Keratinocyte (primary cell): Measurements from ENCODE around the gene NBEA. TPM values are rescaled to one million over a fixed set of nuclear protein-coding genes. Genes with fewer than 3 reads are reported as not detected.

Experiments used
- DNase-seq: peaks from one replicate; pipeline ENCODE4 v3.0.0-alpha.2; 2011; ENCODE audit warnings: low read depth, missing footprints, low spot score
- FAIRE-seq: peaks from 2 replicates; lab custom pipeline; 2011; peaks lifted over from hg19 to GRCh38; lab: Jason Lieb, UNC
- H2AFZ ChIP-seq: 2 replicates; pipeline ENCODE4 v1.6.0; 2012; ENCODE audit warnings: low read length, control low read depth, inconsistent platforms; ENCODE audit not compliant: control insufficient read depth
- H3K27ac ChIP-seq: 2 replicates; pipeline ENCODE4 v1.5.1; 2011; ENCODE audit warnings: low read length; ENCODE audit not compliant: control insufficient read depth, insufficient read depth
- H3K27me3 ChIP-seq: 3 replicates; pipeline ENCODE4 v1.6.0; 2011; ENCODE audit warnings: low read length; ENCODE audit not compliant: control insufficient read depth, insufficient read depth; ENCODE audit errors: extremely low read depth
- H3K36me3 ChIP-seq, 2 experiments: 2 replicates in 1 of 2; 3 replicates in 1 of 2; pipeline ENCODE4 v1.5.1; 2011; ENCODE audit warnings: low read length in 2 of 2, mild to moderate bottlenecking in 1 of 2; ENCODE audit not compliant: control insufficient read depth in 2 of 2, insufficient read depth in 2 of 2; ENCODE audit errors: extremely low read depth in 1 of 2
- H3K4me1 ChIP-seq: 3 replicates; pipeline ENCODE4 v1.5.1; 2011; ENCODE audit warnings: low read length; ENCODE audit not compliant: control insufficient read depth, insufficient read depth; ENCODE audit errors: extremely low read depth
- H3K4me2 ChIP-seq: 3 replicates; pipeline ENCODE4 v1.6.0; 2011; ENCODE audit warnings: low read depth, low read length; ENCODE audit not compliant: control insufficient read depth, insufficient read depth; ENCODE audit errors: extremely low read depth
- H3K4me3 ChIP-seq, 3 experiments: fragments of 200-600 bp in 1 of 3; sonication (generic) in 1 of 3; 2 replicates in 2 of 3; 3 replicates in 1 of 3; pipeline ENCODE4 v1.5.1; 2011 to 2016; ENCODE audit warnings: low read length in 3 of 3, mild to moderate bottlenecking in 3 of 3, control low read depth in 2 of 3, inconsistent platforms in 1 of 3, low read depth in 1 of 3, mixed read lengths in 1 of 3, mixed run types in 1 of 3, moderate library complexity in 1 of 3; ENCODE audit not compliant: control insufficient read depth in 2 of 3, insufficient read depth in 2 of 3; ENCODE audit errors: extremely low read depth in 1 of 3
- H3K79me2 ChIP-seq: 2 replicates; pipeline ENCODE4 v1.6.0; 2012; ENCODE audit warnings: low read length; ENCODE audit not compliant: control insufficient read depth, insufficient read depth
- H3K9ac ChIP-seq: 3 replicates; pipeline ENCODE4 v1.6.0; 2011; ENCODE audit warnings: low read length; ENCODE audit not compliant: control insufficient read depth, insufficient read depth; ENCODE audit errors: extremely low read depth
- H3K9me1 ChIP-seq: 3 replicates; pipeline ENCODE4 v1.6.0; 2011; ENCODE audit warnings: low read length; ENCODE audit not compliant: control insufficient read depth, insufficient read depth; ENCODE audit errors: extremely low read depth
- H3K9me3 ChIP-seq: 2 replicates; pipeline ENCODE4 v1.5.1; 2012; ENCODE audit warnings: low read depth, low read length; ENCODE audit not compliant: control insufficient read depth
- H4K20me1 ChIP-seq: 3 replicates; pipeline ENCODE4 v1.6.0; 2011; ENCODE audit warnings: low read length; ENCODE audit not compliant: control insufficient read depth, insufficient read depth; ENCODE audit errors: extremely low read depth
- EZH2 ChIP-seq: IDR thresholded peaks from one replicate; pipeline ENCODE4 v1.6.1; 2012; ENCODE audit warnings: inconsistent platforms, mild to moderate bottlenecking, low read length, moderate library complexity
- dilution Hi-C: fragments of 300-500 bp; cut with MboI; formaldehyde crosslinking; loops from one replicate; pipeline ENCODE4 v1.7.0; 2020; ENCODE audit warnings: low sequenced_read_pairs; ENCODE audit not compliant: extremely low pct_ligation_motif_present
- polyA plus RNA-seq, 5 experiments: library from polyadenylated mRNA; depleted of rRNA in 3 of 5; stranded (reverse) in 3 of 5; stranded (forward) in 1 of 5; unstranded in 1 of 5; fragments of >200 nt; gene quantifications; 1 replicate in 1 of 5; 2 replicates in 3 of 5; 3 replicates in 1 of 5; pipeline versions ENCODE4 v1.2.1 to v1.2.3, GENCODE V29; 2011 to 2012; ENCODE audit warnings: missing spikeins in 2 of 5, low read depth in 1 of 5, low replicate concordance in 1 of 5
- small RNA-seq, 3 experiments: library from RNA; depleted of rRNA; stranded (forward); fragments of <200 nt; gene quantifications; one replicate each; pipeline ENCODE3, GENCODE V24; 2012; ENCODE audit warnings: low read depth in 3 of 3, low replicate concordance in 1 of 3; ENCODE audit not compliant: insufficient read length in 3 of 3
- TF ChIP-seq, protein P1 (sequence below), 3 experiments: IDR thresholded peaks in 1 of 3; conservative IDR thresholded peaks in 1 of 3; optimal IDR thresholded peaks in 1 of 3; 2 replicates in 2 of 3; 3 replicates in 1 of 3; pipeline versions ENCODE3 to v1.5.1; 2011; ENCODE audit warnings: low read length in 3 of 3, mild to moderate bottlenecking in 3 of 3, moderate library complexity in 2 of 3, control low read depth in 1 of 3, inconsistent platforms in 1 of 3; ENCODE audit not compliant: insufficient read depth in 2 of 3; ENCODE audit errors: extremely low read depth in 1 of 3

NBEA gene
- polyA plus RNA-seq, 1 donor (not counting 4 experiments of a cell fraction or from before 2014, with no cell fraction given), result 0.05 TPM

DNA sequence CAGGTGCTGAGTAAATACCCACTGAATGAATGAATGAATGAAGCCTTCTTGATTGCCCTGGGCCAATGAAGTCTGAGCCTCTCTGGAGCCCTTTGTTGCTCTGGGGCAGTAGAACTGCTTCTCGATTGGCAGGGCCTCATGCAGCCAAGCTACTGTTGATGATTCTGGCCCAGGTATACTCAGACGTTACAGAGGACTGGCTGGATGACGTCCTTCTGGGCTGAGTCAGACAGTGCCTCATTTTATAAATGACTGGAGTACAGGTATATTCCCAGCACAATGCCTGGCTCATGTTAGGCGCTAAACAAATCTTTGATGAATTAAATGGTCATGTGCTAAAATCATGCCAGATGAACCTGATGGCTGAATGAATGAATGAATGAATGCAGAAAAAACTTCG is 778.2 kb downstream of the NBEA start:
- FAIRE-seq (no peak), DNase-seq (no peak)
- H3K9me3 ChIP-seq, result no peaks in the 10 kb centered on the region
- no peak overlapping the region for H3K4me2 ChIP-seq
- no peak overlapping the region for H3K9ac ChIP-seq
- no peaks in the 10 kb centered on the region for H3K36me3 ChIP-seq
- H3K27ac ChIP-seq, result no peak overlapping the region
- H3K9me1 ChIP-seq, result no peaks in the 10 kb centered on the region
- no peaks in the 10 kb centered on the region for H3K79me2 ChIP-seq
- no peaks in the 10 kb centered on the region for H4K20me1 ChIP-seq
- H2AFZ ChIP-seq, result no peak overlapping the region
- H3K27me3 ChIP-seq, result no peaks in the 10 kb centered on the region
- H3K4me1 ChIP-seq, result no peaks in the 10 kb centered on the region
- H3K4me3 ChIP-seq, result no peak overlapping the region
- TF ChIP-seq EZH2, result no peak
- TF ChIP-seq, protein P1, sequence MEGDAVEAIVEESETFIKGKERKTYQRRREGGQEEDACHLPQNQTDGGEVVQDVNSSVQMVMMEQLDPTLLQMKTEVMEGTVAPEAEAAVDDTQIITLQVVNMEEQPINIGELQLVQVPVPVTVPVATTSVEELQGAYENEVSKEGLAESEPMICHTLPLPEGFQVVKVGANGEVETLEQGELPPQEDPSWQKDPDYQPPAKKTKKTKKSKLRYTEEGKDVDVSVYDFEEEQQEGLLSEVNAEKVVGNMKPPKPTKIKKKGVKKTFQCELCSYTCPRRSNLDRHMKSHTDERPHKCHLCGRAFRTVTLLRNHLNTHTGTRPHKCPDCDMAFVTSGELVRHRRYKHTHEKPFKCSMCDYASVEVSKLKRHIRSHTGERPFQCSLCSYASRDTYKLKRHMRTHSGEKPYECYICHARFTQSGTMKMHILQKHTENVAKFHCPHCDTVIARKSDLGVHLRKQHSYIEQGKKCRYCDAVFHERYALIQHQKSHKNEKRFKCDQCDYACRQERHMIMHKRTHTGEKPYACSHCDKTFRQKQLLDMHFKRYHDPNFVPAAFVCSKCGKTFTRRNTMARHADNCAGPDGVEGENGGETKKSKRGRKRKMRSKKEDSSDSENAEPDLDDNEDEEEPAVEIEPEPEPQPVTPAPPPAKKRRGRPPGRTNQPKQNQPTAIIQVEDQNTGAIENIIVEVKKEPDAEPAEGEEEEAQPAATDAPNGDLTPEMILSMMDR (optimal IDR thresholded peaks at IDR 0.05 in 1 of 3, IDR thresholded peaks at IDR 0.05 in 1 of 3, conservative IDR thresholded peaks at IDR 0.05 in 1 of 3; ENCODE audit: extremely low read depth in 1 of 3, insufficient read depth in 2 of 3, low read length in 3 of 3), result no peak
- dilution Hi-C loops, result no loop called here

GRCh38 chr13:35720690-35721554 is 778.9 kb downstream of the NBEA start:
- H2AFZ ChIP-seq, result no peak overlapping the region
- no peaks in the 10 kb centered on the region for H3K27me3 ChIP-seq
- H3K27ac ChIP-seq, result no peak overlapping the region
- no peak overlapping the region for H3K4me3 ChIP-seq
- dilution Hi-C loops, result no loop called here
- no peaks in the 10 kb centered on the region for H3K36me3 ChIP-seq
- no peaks in the 10 kb centered on the region for H3K9me1 ChIP-seq
- H3K4me1 ChIP-seq, result no peaks in the 10 kb centered on the region
- FAIRE-seq, result no peak
- no peaks in the 10 kb centered on the region for H4K20me1 ChIP-seq
- H3K4me2 ChIP-seq, result no peak overlapping the region
- no peak overlapping the region for H3K9ac ChIP-seq
- no peaks in the 10 kb centered on the region for H3K79me2 ChIP-seq
- no peak for DNase-seq
- no peak for TF ChIP-seq EZH2
- TF ChIP-seq, protein P1 (optimal IDR thresholded peaks at IDR 0.05 in 1 of 3, IDR thresholded peaks at IDR 0.05 in 1 of 3, conservative IDR thresholded peaks at IDR 0.05 in 1 of 3; ENCODE audit: extremely low read depth in 1 of 3, insufficient read depth in 2 of 3, low read length in 3 of 3), result peak; percentile 68 to 88 (median 72)
- no peaks in the 10 kb centered on the region for H3K9me3 ChIP-seq

Small RNAs within 50 kb of the gene (small RNA-seq; reads per million reads assigned to genes)
- 0 reads per million in 3 experiments for gene RF00017
